HepG2 (cell line): ENCODE measurements around the gene CSNK1G1. TPM values are rescaled to one million over a fixed set of nuclear protein-coding genes. Genes with fewer than 3 reads are reported as not detected.

Source experiments
- ETV5 ChIP-seq: IDR thresholded peaks from 2 replicates; pipeline ENCODE4 v1.6.1; 2018; ENCODE audit warnings: missing biosample characterization, missing genetic modification reagents, inconsistent platforms, borderline replicate concordance
- JUND ChIP-seq: sonication (generic); formaldehyde crosslinking; IDR thresholded peaks from 2 replicates; pipeline ENCODE4 v1.8.0; 2022; ENCODE audit warnings: mild to moderate bottlenecking, missing genetic modification reagents
- RARG ChIP-seq: sonication (generic); formaldehyde crosslinking; IDR thresholded peaks from 2 replicates; pipeline ENCODE4 v1.4.0; 2020; ENCODE audit warnings: low read depth, mild to moderate bottlenecking, missing genetic modification reagents
- STAG1 ChIP-seq: sonication (generic); formaldehyde crosslinking; IDR thresholded peaks from 2 replicates; pipeline ENCODE4 v1.4.0; 2020; ENCODE audit warnings: missing genetic modification reagents
- TAF15 ChIP-seq: fragments of 200-400 bp; formaldehyde crosslinking; IDR thresholded peaks from one replicate; pipeline ENCODE4 v1.6.1; 2018; ENCODE audit warnings: mild to moderate bottlenecking, low read depth, low read length; ENCODE audit not compliant: poor library complexity, severe bottlenecking
- TBX2 ChIP-seq: sonication (generic); formaldehyde crosslinking; IDR thresholded peaks from 2 replicates; pipeline ENCODE4 v1.5.0; 2020; ENCODE audit warnings: missing genetic modification reagents, mild to moderate bottlenecking, borderline replicate concordance
- ZFYVE20 ChIP-seq: sonication (generic); formaldehyde crosslinking; IDR thresholded peaks from 2 replicates; pipeline ENCODE4 v1.8.0; 2023; ENCODE audit warnings: low read depth, mild to moderate bottlenecking, moderate library complexity, missing genetic modification reagents, borderline replicate concordance
- ZNF569 ChIP-seq: sonication (generic); formaldehyde crosslinking; IDR thresholded peaks from 2 replicates; pipeline ENCODE4 v1.5.0; 2020; ENCODE audit warnings: mild to moderate bottlenecking, missing genetic modification reagents, moderate library complexity, borderline replicate concordance
- ZNF678 ChIP-seq: sonication (generic); formaldehyde crosslinking; IDR thresholded peaks from 2 replicates; pipeline ENCODE4 v1.4.0; 2020; ENCODE audit warnings: mild to moderate bottlenecking, missing genetic modification reagents
- ZNF747 ChIP-seq: sonication (generic); formaldehyde crosslinking; IDR thresholded peaks from 2 replicates; pipeline ENCODE4 v1.8.1; 2023; ENCODE audit warnings: missing genetic modification reagents, mild to moderate bottlenecking, borderline replicate concordance
- ZNF83 ChIP-seq: sonication (generic); formaldehyde crosslinking; IDR thresholded peaks from 2 replicates; pipeline ENCODE4 v1.4.0; 2020; ENCODE audit warnings: missing genetic modification reagents, mild to moderate bottlenecking, borderline replicate concordance
- ZNF879 ChIP-seq: sonication (generic); formaldehyde crosslinking; IDR thresholded peaks from 2 replicates; pipeline ENCODE4 v1.8.1; 2023; ENCODE audit warnings: missing genetic modification reagents
- polyA plus RNA-seq, 8 experiments: library from polyadenylated mRNA; depleted of rRNA in 3 of 8; stranded (reverse) in 7 of 8; unstranded in 1 of 8; fragments of >200 nt; fragmentation: Illumina TruSeq in 4 of 8; extraction: Trizol in 4 of 8; gene quantifications; 2 replicates each; pipeline versions ENCODE4 v1.2.1 to v1.2.3, GENCODE V29; 2011 to 2016; ENCODE audit warnings: low read depth in 4 of 8, missing spikeins in 1 of 8, mixed read lengths in 1 of 8; ENCODE audit not compliant: insufficient read depth in 1 of 8
- total RNA-seq, 5 experiments: library from RNA; depleted of rRNA; stranded (reverse); fragments of >200 nt; fragmentation: Illumina TruSeq; extraction: Trizol; gene quantifications; 2 replicates each; pipeline ENCODE4 v1.2.3, GENCODE V29; 2016; ENCODE audit warnings: low read depth in 1 of 5
- TF ChIP-seq, protein P1 (sequence below): IDR thresholded peaks from 2 replicates; pipeline ENCODE4 v1.6.1; 2012; ENCODE audit warnings: low read length, improper control_type of control experiment
- TF ChIP-seq, protein P2 (sequence below): sonication (generic); formaldehyde crosslinking; IDR thresholded peaks from 2 replicates; pipeline ENCODE4 v1.4.0; 2020; ENCODE audit warnings: missing genetic modification reagents
- TF ChIP-seq, protein P3 (sequence below): sonication (generic); formaldehyde crosslinking; IDR thresholded peaks from 2 replicates; pipeline ENCODE4 v1.9.0; 2022; ENCODE audit warnings: low read depth, missing genetic modification reagents

Gene CSNK1G1
- total and polyA plus RNA-seq, 2 of the 13 experiments (the other 11 are each of a cell fraction or from before 2014, with no cell fraction given) = 8.5 to 12.6 TPM

DNA sequence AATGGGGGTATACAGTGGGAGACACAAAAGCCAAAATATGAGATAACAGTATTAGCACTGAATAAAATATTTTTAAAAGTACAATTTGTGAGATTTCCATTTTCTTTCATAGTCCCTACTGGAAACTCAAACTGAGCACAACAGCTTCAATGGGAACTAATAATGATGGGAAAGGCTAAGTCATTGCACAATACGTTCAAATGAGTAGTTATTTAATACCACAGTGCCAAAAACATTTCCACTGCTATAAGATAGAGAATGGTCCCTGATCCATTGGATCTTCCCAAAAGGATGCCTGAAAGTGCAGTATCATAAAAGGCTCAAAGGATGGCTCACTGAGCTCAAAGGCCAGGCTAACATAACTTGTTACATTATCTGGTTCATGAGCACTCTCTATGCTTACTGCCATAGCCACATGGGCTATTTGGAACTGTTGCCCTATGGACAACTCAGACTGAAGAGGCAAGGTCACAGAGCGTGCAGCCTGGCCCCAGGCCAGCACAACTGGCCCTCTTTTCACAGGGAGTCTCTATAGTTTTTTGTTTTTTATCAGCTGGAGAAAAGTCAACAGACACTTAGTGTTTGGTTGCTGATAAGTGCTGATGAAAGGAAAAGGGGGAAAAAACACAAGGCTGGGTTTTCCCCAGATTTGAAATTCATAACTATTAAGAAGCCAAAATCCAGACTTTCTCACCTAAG lies 139.1 kb downstream of the CSNK1G1 start (continued):
- TF ChIP-seq, protein P1, sequence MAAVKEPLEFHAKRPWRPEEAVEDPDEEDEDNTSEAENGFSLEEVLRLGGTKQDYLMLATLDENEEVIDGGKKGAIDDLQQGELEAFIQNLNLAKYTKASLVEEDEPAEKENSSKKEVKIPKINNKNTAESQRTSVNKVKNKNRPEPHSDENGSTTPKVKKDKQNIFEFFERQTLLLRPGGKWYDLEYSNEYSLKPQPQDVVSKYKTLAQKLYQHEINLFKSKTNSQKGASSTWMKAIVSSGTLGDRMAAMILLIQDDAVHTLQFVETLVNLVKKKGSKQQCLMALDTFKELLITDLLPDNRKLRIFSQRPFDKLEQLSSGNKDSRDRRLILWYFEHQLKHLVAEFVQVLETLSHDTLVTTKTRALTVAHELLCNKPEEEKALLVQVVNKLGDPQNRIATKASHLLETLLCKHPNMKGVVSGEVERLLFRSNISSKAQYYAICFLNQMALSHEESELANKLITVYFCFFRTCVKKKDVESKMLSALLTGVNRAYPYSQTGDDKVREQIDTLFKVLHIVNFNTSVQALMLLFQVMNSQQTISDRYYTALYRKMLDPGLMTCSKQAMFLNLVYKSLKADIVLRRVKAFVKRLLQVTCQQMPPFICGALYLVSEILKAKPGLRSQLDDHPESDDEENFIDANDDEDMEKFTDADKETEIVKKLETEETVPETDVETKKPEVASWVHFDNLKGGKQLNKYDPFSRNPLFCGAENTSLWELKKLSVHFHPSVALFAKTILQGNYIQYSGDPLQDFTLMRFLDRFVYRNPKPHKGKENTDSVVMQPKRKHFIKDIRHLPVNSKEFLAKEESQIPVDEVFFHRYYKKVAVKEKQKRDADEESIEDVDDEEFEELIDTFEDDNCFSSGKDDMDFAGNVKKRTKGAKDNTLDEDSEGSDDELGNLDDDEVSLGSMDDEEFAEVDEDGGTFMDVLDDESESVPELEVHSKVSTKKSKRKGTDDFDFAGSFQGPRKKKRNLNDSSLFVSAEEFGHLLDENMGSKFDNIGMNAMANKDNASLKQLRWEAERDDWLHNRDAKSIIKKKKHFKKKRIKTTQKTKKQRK = no peak
- TF ChIP-seq ETV5 (CRISPR knock-in tag) = peak; percentile 57; the same call in 1 of the 2 replicates
- TF ChIP-seq JUND (CRISPR knock-in tag) = 0 out of 2 replicates have a peak, but pooled peaks have one; percentile 12
- no peak for TF ChIP-seq TAF15
- peak; percentile 87; the same call in 1 of the 2 replicates for TF ChIP-seq TBX2 (CRISPR knock-in tag)
- TF ChIP-seq, protein P2, sequence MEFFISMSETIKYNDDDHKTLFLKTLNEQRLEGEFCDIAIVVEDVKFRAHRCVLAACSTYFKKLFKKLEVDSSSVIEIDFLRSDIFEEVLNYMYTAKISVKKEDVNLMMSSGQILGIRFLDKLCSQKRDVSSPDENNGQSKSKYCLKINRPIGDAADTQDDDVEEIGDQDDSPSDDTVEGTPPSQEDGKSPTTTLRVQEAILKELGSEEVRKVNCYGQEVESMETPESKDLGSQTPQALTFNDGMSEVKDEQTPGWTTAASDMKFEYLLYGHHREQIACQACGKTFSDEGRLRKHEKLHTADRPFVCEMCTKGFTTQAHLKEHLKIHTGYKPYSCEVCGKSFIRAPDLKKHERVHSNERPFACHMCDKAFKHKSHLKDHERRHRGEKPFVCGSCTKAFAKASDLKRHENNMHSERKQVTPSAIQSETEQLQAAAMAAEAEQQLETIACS = no peak
- TF ChIP-seq ZNF879 = no peak
- no peak for TF ChIP-seq ZFYVE20 (CRISPR knock-in tag)
- no peak for TF ChIP-seq ZNF678
- no peak for TF ChIP-seq ZNF747 (CRISPR knock-in tag)
- no peak for TF ChIP-seq ZNF569 (CRISPR knock-in tag)
- no peak for TF ChIP-seq ZNF83 (CRISPR knock-in tag)
- TF ChIP-seq RARG (CRISPR knock-in tag) = no peak
- TF ChIP-seq, protein P3, sequence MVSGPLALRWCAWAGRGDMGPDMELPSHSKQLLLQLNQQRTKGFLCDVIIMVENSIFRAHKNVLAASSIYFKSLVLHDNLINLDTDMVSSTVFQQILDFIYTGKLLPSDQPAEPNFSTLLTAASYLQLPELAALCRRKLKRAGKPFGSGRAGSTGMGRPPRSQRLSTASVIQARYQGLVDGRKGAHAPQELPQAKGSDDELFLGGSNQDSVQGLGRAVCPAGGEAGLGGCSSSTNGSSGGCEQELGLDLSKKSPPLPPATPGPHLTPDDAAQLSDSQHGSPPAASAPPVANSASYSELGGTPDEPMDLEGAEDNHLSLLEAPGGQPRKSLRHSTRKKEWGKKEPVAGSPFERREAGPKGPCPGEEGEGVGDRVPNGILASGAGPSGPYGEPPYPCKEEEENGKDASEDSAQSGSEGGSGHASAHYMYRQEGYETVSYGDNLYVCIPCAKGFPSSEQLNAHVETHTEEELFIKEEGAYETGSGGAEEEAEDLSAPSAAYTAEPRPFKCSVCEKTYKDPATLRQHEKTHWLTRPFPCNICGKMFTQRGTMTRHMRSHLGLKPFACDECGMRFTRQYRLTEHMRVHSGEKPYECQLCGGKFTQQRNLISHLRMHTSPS (CRISPR knock-in tag) = no peak
- peak; percentile 57 for TF ChIP-seq STAG1 (CRISPR knock-in tag)
